UCSD-AML1 (cell line): Measurements from ENCODE around the gene HOXC10.
A peak's percentile ranks its signal among the peaks of the same experiment; 100 is the strongest.

ENCODE experiments used
- DNase-seq: peaks from one replicate; lab custom pipeline; 2025; ENCODE audit not compliant: unreplicated experiment; lab: John Stamatoyannopoulos, UW

The HOXC10 gene

DNA sequence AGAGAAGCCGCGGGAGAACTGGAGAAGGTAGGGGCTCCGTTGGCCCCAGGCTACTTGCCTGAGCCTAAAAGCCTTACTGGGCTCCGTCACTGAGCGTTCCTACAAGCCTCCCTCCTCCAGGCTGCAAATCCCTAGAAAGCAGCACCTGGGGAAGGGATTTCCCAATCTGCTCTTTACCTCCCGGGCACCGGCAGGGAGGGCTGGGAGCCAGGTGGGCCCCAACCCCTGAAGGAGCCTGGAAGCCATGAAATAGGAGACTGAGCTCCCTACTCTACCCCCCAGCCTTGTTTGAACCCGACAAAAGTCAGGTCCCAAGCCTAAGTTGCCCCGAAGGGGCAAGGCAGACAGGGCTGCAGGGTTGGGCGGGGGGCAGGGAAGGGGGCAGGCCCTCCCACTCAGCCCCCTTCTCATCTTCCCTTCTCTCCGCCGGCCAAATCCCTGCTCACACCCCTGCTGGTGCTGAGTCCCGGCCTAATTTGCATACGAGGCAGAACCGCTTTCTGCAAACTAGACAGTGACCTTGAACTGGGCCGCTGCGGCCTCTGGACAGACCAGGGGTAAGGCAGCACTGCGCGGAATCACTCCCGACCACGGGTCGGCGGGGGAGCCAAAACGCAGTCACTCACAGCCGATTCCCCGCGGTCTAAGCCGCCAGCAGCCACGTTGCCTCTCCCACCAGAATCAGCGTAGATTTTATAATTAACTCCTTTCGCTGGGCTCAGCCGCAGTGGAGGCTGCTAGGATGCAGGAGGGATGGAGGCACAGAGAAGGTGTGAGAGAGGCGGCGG is 34.0 kb upstream of the HOXC10 start:
- DNase-seq, result no peak

DNA sequence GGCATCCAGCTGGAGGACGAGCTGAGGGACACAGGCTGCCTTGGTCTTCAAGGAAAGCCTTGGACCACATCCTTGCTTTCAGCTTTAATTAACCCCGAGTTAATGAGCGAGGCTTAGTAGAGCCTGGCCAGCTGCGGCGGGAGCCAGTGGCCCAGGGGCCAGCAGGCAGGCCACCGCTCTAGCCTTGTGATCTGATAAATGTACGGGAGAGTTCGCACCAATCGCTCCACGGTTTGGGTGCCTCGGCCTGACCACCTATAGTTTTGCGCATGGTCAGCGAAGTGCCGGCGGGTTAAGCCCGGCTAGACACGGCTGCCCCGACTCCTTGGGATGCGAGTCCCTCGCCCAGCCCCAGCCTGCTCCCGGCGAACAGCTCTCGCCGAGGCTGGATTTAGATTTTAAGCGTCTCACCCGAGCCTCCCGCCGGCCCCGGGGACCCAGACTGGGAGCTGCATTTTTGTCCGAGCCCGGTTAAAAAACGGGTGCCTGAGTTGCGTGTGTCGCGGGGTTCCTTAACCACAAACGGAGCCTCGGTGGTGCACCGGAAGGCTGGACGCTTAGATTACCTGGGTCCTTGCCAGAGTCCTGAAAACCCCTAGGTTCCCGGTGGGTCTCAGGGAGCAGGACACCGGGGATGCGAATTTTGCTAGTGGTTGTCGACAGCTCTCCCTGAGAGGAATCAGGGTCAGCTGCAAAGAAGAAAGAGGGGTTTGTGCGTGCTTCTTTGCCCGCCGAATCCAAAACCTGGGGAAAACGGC is 33.2 kb upstream of the HOXC10 start:
- no peak for DNase-seq

DNA sequence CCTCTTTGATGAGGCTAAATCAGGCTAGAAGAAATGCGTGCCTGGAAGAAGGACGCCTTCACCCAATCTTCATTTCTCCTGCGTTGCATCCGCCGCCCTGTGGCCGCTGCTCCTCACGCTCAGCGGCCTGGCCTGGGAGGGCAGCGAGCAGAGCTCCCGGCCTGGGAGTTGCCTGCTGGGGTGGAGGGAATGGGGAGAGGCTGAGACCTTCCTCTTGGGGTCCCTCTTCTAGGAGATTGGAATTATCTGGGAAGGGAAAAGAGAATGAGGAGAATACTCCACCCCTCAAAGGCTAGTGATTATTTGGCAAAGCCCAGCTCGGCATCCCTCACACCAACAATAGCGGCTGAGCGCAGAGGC is 32.6 kb upstream of the HOXC10 start:
- DNase-seq, result no peak

DNA sequence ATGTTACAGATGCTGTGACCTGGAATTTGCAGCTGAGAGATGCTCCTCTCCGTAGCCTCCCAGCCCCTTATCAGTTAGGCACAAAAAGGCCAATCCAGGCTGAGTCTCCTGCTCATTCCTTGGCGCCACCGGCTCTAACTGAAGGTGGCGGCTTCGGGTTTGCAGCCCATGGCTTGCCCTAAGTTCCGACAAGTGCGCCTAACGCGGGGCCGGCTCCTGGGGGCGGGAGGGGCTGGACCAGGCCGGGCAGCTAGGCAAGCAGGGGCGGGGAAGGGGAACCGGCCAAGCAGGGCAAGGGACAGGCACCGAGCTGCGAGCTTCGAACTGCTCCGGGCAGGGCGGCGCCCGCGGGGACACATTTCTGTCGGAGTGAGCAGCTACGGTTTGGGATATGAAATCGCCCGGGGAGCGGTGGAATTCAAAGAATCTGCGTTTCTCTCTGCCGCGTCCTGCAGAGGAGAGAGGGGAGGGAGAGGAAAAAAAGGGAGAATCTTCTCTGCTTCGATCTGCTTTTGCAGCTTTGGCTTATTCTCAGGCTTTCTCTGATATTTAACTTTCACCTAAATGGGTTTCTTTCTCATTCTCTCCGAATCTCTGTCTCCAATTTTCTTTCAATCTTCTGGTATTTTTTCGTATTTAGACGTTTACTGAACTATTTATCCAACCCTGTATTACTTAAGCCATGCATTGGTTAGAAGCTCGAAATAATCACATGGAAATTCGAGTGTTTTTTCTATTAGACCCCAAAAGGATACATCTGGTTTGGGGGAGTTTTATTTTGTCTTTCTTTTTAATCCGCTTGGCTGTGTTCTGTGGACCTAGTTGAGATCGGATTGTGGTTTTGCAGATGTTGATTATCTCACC is 31.8 kb upstream of the HOXC10 start:
- DNase-seq, result no peak

DNA sequence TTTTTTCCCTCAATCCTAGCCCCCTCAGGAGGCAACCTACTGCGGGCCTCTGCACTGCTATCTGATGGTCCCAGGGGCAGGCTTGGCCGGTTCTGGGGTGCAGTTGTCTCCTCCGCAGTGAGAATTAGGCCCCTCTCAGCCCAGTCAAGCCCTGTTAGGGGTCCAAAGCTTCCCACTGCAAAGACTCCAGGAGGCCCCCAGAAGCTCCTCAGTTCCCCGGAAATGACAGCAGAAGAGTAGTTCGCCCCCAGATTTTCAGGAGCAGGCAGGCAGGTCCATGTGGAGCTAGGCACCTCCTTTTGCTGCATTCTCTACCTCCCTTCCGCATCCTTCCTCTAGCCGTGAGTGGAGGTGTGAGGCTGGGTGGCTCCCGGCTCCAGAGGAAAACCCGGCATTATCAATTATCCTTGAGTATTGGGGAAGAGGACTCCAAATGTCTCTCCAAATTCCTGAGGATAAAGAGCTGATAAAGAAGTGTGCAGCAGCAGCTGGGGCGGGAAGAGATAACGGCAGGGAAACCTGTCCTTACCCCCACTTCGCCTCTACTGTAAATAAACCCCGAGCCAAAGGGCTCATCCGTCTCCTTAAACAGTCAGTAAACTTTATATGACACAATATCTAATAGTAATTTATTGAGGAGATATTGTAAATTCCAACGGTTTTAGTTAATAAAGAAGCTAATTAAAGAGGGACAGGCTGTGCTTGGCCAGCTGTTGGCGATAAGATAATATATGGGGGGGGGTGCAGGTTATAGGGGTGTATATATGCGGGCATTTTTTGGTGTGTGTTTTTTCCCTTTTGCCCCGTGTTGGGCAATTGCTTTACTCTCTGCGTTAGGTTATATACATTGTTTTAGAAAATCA is 30.9 kb upstream of the HOXC10 start:
- no peak for DNase-seq

DNA sequence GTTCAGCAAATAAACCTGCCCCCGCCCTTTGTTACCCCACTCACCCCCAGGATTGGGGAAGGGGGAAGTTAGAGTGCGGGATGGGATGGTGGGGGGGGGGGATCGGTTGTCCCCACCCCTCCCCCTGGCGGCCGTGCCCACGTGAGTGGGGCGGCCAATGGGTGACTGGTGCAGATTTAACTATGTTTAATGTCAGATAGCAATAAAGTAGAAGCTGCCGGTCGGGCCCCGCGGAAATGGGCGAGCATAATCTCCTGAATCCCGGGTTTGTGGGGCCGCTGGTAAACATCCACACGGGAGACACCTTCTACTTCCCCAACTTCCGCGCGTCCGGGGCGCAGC is 30.3 kb upstream of the HOXC10 start, which contains the start of gene HOXC12:
Gene HOXC12 (plus strand): TSS at position 210 of the 342 bp plus-strand sequence. CDS start 27 bp downstream, at position 237.
- DNase-seq, result no peak

DNA sequence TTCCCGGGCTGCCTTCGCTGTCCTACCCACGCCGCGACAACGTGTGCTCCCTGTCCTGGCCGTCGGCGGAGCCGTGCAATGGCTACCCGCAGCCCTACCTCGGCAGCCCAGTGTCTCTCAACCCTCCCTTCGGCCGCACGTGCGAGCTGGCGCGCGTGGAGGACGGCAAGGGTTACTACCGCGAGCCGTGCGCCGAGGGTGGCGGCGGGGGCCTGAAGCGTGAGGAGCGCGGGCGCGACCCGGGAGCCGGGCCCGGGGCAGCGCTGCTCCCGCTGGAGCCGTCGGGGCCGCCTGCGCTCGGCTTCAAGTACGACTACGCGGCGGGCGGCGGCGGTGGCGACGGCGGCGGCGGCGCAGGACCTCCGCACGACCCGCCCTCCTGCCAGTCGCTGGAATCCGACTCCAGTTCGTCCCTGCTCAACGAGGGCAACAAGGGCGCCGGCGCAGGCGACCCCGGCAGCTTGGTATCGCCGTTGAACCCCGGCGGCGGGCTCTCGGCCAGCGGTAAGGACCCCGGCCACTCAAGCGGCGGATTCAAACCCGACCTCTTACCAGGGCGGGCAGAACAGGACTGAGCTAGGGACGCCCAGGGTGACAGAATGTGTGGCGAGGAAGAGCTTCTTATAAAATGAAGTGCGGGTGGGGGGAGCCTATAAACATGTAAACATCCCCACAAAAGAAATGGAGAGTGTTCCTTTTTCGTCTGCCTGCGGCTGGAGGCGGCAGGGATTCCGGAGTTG is 29.7 kb upstream of the HOXC10 start:
- no peak for DNase-seq

DNA sequence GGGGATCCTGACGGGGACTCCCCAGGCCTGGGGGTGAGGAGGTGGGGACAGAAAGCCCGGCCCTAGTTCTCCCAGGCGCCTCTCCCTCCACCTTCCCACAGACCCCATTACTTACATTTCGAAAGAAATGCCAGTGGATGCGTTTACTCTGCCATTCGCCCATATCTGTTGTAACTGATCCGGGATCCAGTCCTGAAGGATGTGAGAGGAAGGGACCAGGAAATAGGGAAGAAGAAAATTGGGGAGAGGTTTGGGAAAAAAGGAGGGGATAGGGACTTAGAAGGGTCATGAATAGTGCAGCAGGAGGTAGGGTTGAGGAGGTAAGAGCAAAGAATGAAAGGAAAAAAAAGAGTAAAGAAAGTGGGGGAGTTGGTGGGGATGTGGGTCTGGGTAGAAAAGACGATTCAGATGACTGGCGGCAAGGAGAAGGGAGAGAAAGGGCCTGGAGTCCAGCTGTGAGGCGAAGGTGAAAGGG is 29.1 kb upstream of the HOXC10 start:
- no peak for DNase-seq

DNA sequence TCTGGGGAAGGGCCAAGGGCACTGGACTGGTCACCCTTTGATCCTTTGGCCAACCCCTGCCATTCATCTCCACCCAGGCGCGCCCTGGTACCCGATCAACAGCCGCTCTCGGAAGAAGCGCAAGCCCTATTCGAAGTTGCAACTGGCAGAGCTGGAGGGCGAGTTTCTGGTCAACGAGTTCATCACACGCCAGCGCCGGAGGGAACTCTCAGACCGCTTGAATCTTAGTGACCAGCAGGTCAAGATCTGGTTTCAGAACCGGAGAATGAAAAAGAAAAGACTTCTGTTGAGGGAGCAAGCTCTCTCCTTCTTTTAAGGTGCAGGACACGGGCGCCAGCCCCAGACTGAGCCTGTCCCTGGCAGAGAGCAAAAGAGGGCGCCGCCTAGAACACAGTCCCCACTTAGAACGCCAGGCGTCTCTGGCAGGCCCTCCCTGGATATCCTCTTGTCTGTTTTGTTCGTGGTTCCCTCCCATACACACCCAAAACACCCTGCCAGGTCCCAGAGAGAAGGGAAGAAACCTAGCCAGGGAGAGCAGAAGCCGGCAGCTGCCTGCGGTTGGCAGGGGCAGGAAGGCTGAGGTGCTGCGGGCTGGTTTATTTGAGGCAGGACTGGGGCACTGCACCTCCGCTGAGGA is 28.6 kb upstream of the HOXC10 start:
- DNase-seq, result no peak

DNA sequence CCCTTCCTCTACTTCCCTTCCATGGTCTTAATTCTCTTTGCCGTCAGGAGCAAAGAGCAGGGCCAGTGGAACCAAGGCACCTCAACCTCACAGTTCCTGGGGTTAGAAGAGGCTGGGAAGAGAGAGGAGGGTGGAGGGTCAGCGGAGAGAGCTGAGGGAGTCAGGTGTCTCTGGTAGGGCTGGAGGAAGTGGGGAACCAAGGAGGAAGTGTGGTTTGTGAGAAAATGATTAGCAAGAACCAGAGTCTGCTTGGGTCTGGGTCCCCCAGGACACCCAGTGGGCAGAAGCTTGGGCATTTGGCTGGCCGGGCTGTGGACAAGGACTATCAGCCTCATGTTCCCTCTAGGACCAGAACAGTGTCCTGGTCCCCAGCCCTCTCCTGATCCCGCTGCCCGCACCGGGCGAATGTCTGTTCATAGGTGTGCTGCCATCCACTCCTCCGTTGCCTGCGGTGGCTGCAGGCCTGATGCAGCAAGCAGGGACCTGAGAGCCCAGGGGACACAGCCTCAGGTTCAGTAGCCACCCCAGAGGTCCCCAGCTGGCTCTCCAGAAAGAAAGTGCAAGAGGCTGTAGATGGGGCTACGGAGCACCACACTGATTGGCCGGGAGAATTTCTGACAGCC is 27.9 kb upstream of the HOXC10 start:
- DNase-seq, result peak; percentile 59

DNA sequence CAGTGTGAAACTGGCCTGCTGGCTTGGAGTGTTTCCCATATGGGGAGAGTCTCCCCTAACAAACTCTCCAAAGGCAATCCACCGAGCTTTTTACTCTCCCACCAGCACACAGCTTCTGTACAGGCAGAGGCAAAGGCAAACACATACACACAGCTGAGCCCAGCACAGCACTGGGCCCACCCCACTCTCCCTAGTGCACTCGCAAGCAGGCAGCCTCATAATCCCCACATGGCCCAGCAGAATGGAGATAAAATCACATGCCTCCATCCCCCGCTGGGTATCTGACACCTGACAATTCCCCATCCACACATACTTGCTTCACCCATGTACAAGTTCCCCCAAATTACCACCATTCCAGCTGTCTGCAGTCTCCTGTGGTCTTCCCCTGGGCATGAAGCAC is 26.8 kb upstream of the HOXC10 start:
- no peak for DNase-seq

DNA sequence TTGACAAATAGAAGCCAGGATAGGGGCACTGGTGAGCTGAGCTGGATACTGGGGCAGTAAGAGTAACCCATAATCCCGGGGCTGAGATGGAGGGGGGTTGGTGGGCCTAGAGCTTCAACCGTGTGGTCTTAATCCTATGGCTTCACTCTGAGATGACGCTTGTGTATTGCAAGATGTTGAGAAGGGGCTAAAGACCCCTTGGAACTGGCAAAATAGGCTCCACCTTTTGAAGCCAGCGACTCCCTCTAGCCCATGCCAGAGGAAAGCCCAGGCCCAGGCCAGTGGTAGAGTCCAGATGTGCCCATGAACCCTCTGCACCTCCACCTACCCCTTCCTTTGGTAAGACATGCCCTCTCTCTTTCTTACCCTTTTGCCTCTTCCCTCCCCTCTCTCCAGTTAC is 25.6 kb upstream of the HOXC10 start:
- no peak for DNase-seq

DNA sequence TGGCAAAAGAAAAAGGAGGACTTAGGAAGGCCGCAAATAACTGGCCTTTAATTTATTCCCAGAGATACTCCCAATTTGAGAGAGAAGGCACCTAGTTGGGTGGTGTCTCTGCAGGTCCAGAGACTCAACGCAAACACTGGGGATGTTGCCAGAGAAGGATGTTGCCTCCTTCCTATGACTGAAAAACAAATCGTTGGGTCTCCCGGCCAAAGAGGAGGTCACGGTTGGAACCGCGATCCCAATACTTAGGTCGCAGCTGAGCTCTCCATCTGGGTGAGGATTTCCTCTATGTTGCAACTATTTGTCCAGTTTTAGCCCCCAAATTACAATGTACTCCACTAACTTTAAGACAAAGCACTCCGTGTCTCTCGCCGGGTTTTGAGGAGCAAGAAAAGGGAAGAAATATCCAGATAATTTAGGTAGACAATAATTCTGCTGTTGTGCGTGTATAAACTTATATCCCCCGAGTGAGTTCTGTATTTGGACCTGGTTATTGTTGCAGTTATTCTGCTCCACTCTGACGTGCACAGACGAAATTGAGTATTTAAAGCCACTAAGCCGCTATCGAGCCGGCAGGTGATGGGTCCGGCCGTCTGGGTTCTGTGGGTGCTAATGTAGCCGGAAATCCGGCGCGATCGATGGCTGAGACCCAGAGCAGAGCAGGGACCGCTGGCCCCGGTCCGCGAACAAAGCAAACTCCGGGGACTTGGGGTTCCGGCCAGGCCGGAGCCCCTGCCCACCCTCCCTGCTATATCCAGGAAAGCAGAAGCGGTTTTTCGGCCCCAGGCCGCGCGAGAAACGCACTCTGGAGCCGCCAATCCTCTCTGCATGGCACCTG is 24.5 kb upstream of the HOXC10 start:
- no peak for DNase-seq

DNA sequence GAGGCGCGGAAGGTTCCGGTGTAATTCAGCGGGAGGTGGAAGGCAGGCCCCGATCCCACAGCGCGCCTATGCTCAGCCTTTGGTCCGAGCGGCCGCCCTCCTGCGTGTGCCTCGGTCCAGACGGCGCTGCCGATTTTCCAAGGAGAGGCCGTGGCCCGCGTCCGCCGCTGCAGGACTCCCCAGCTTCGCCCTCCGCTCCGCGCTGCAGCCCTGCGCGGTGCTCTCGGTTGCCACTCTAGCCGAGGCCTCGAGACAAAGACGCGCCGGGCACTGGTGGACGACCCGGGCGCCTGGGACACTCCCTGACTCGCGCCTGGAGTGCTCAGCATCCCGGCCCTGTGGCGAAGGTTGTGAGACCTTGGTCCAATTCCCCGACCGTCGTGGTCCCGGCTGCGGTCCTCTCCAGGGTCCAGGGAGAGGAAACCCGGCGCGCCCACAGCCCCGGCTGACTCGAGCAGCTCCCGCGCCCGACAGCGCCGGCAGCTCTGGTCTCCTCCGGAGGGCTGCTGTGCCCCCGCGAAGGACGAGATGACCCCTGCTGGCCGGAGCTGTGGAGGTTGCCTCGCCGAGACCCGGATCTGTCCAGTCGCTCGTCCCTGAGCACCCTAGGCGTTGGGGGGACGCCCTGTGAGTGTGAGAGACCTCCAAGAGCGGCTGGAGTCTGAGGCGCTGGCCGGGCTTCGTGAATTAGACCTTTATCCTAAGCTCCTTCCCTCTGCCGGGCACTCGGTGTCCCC is 23.8 kb upstream of the HOXC10 start:
- DNase-seq, result no peak

DNA sequence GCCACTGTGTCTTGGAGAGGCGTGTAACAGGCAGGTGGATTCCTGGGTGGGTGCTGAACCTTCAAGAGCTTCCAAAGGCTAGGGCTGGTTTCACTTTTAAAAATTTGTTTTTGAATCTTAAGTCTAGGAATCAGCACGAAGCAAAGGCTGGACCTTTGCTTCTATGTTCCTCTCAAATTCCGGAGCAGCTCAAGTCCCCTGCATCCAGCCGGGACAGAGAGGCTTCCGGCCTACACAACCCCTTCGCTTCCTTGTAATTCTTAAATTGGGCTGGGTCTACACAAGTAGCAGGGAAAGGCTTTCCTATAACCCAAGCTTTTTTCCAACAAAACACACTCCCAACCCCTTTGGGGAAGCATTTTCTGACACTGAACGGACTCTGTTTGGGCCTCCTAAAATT is 21.9 kb upstream of the HOXC10 start:
- DNase-seq, result no peak

DNA sequence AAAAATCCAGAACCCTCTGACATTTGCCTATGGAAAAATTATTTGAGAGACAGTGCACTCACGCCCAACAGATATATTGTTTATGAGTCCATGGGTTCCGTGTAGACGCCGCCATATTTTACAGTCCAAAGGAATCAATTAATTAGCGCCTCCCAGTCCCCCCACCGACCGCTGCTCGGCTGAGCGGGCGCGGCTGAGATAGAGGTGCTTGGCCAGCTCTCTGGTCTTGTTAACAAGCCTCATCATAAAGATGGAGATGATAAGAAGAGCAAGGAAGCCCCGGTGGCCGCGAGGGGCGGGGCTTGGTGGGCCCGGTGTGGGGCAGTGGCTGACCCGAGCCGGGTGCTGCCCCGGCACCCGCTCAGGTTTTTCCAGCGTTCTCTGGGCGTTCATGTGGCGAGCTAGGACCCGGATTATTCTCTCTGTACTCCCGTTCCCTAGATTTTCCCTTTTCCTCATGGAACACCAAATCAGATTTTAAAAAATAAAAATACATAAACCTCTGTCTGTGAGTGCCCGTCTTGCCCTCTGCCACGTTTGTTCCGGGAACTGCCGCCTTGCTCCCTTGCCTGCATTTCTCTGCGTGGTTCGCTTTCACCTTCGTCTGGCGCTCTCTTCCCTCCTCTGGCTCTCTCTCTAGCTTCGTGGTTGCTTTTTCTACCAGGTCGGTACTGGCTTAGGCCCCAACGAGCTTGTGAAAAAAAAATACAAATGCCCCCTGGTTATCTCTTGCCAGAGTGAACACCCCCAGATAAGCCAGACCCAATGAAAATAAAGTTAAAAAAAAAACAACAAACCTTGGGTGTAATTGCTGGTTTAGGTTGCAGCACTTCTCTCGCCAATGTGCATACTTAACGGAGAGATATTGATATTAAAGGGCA is 21.3 kb upstream of the HOXC10 start:
- no peak for DNase-seq
